Cardiac muscle cell (in vitro differentiated cells and primary cell): Measurements from ENCODE around the gene VWA5B1. TPM values are rescaled to one million over a fixed set of nuclear protein-coding genes. Genes with fewer than 3 reads are reported as not detected.
A peak's percentile ranks its signal among the peaks of the same experiment; 100 is the strongest.
"Not testable (repeated sequence)": the region's sequence is repeated elsewhere in the genome, so short reads cannot be mapped to it uniquely, and the experiment has no call there.

Source experiments
- DNase-seq, 2 donors: peaks; one replicate each; pipeline versions ENCODE4 v3.0.0 to v3.0.0-alpha.2; 2010 to 2017; ENCODE audit warnings: low read depth in 1 of 2, low spot score in 1 of 2
- H3K27ac ChIP-seq: fragments of 200-600 bp; sonication (generic); 2 replicates; pipeline ENCODE4 v1.5.1; 2016
- H3K27me3 ChIP-seq: fragments of 200-600 bp; sonication (generic); 2 replicates; pipeline ENCODE4 v1.6.0; 2016; ENCODE audit warnings: control low read depth
- H3K36me3 ChIP-seq: fragments of 200-600 bp; sonication (generic); 2 replicates; pipeline ENCODE4 v1.5.1; 2016; ENCODE audit warnings: control low read depth
- H3K4me1 ChIP-seq: fragments of 200-600 bp; sonication (generic); 2 replicates; pipeline ENCODE4 v1.8.1; 2017; ENCODE audit warnings: low read depth, mild to moderate bottlenecking, mixed run types
- H3K4me3 ChIP-seq: fragments of 200-600 bp; sonication (generic); 2 replicates; pipeline ENCODE4 v1.5.1; 2016; ENCODE audit warnings: mild to moderate bottlenecking
- H3K9me3 ChIP-seq: fragments of 200-600 bp; sonication (generic); 2 replicates; pipeline ENCODE4 v1.5.1; 2017; ENCODE audit warnings: low read depth, mild to moderate bottlenecking, control low read depth
- CTCF ChIP-seq: IDR thresholded peaks from 2 replicates; pipeline ENCODE4 v1.5.1; 2012; ENCODE audit warnings: low read depth, mild to moderate bottlenecking, low read length
- polyA plus RNA-seq: library from polyadenylated mRNA; unstranded; fragments of >200 nt; fragmentation: Nextera tagmentation; extraction: Ambion mirVana; gene quantifications from 2 replicates; pipeline ENCODE4 v1.2.1, GENCODE V29; 2016
- total RNA-seq: library from RNA; depleted of rRNA; stranded (reverse); fragments of >200 nt; gene quantifications from 2 replicates; pipeline ENCODE4 v1.2.3, GENCODE V29; 2016

VWA5B1 gene
- total and polyA plus RNA-seq, 2 experiments from 2014 or later = 0.27 to 0.37 TPM

GRCh38 chr1:20265250-20265649, 25.4 kb upstream of the VWA5B1 start:
- no peaks in the 10 kb centered on the region for H3K9me3 ChIP-seq
- H3K4me3 ChIP-seq = no peak overlapping the region
- no peak for TF ChIP-seq CTCF
- H3K4me1 ChIP-seq = no peaks in the 10 kb centered on the region
- no peaks in the 10 kb centered on the region for H3K36me3 ChIP-seq
- DNase-seq = peak; percentile 14 to 73
- no peaks in the 10 kb centered on the region for H3K27me3 ChIP-seq
- no peak overlapping the region for H3K27ac ChIP-seq

- DNase-seq = peak in 1 of 2 donors; percentile 72
- Histone ChIP-seq H3K27me3 (no peaks in the 10 kb centered on the region), H3K36me3 (no peaks in the 10 kb centered on the region), H3K4me3 (no peak overlapping the region), H3K4me1 (no peaks in the 10 kb centered on the region), H3K27ac (no peak overlapping the region), H3K9me3 (no peaks in the 10 kb centered on the region)
- TF ChIP-seq CTCF = no peak
These were observed 24.5 kb upstream of the VWA5B1 start for GRCh38 chr1:20266141-20266540.

- TF ChIP-seq CTCF = no peak
- H3K4me3 ChIP-seq = no peak overlapping the region
- no peaks in the 10 kb centered on the region for H3K36me3 ChIP-seq
- no peaks in the 10 kb centered on the region for H3K4me1 ChIP-seq
- no peaks in the 10 kb centered on the region for H3K27me3 ChIP-seq
- DNase-seq = no peak
- H3K9me3 ChIP-seq = no peaks in the 10 kb centered on the region
- H3K27ac ChIP-seq = no peak overlapping the region
These were observed 24.0 kb upstream of the VWA5B1 start for GRCh38 chr1:20266642-20267041.

- no peak overlapping the region for H3K4me3 ChIP-seq
These were observed 18.9 kb upstream of the VWA5B1 start for GRCh38 chr1:20271498-20272400.

GRCh38 chr1:20273716-20274115, 17.0 kb upstream of the VWA5B1 start:
- not testable (repeated sequence) for H3K4me1 ChIP-seq, H3K36me3 ChIP-seq

More at GRCh38 chr1:20271498-20272400, 18.9 kb upstream of the VWA5B1 start:
- TF ChIP-seq CTCF = peak; percentile 15
- peak in 1 of 2 donors; percentile 59 for DNase-seq
- Histone ChIP-seq H3K27ac (no peak overlapping the region), H3K27me3 (no peaks in the 10 kb centered on the region), H3K4me1 (no peaks in the 10 kb centered on the region), H3K9me3 (no peaks in the 10 kb centered on the region), H3K36me3 (no peaks in the 10 kb centered on the region)

GRCh38 chr1:20275319-20275925, 15.3 kb upstream of the VWA5B1 start:
- no peak for TF ChIP-seq CTCF
- no peaks in the 10 kb centered on the region for H3K4me1 ChIP-seq
- H3K4me3 ChIP-seq = no peak overlapping the region
- no peaks in the 10 kb centered on the region for H3K27me3 ChIP-seq
- no peaks in the 10 kb centered on the region for H3K36me3 ChIP-seq
- no peaks in the 10 kb centered on the region for H3K9me3 ChIP-seq
- no peak overlapping the region for H3K27ac ChIP-seq
- peak in 1 of 2 donors; percentile 6 for DNase-seq

More at GRCh38 chr1:20273716-20274115, 17.0 kb upstream of the VWA5B1 start:
- not testable (repeated sequence) for H3K9me3 ChIP-seq, H3K27me3 ChIP-seq, H3K27ac ChIP-seq, DNase-seq, H3K4me3 ChIP-seq
